ENCODE data around the gene DMWD. TPM values are rescaled to one million over a fixed set of nuclear protein-coding genes. Genes with fewer than 3 reads are reported as not detected.

DMWD gene
- total and polyA plus RNA-seq, 2 of the 13 experiments (the other 11 are each of a cell fraction or from before 2014, with no cell fraction given): 10.3 to 14.9 TPM

GRCh38 chr19:45792470-45793177 lies at the start of gene DMWD (continued):
- TF ChIP-seq YY1 (IDR thresholded peaks at IDR 0.05; ENCODE audit: insufficient read depth, insufficient replicate concordance, low read depth, low read length) (peak; percentile 95), HMG20B (CRISPR knock-in tag; conservative IDR thresholded peaks at IDR 0.05) (no peak), CBX2 (IDR thresholded peaks at IDR 0.05; ENCODE audit: low read depth, low read length) (no peak), CBX2 (CRISPR knock-in tag; IDR thresholded peaks at IDR 0.05; ENCODE audit: low read depth) (no peak), HOXA3 (CRISPR knock-in tag; IDR thresholded peaks at IDR 0.05) (no peak), ZNF580 (CRISPR knock-in tag; IDR thresholded peaks at IDR 0.05; ENCODE audit: borderline replicate concordance, low read depth) (no peak), ZNF558 (CRISPR knock-in tag; IDR thresholded peaks at IDR 0.05; ENCODE audit: borderline replicate concordance) (no peak), HNF4A (CRISPR knock-in tag; IDR thresholded peaks at IDR 0.05) (no peak), ZNF18 (CRISPR knock-in tag; IDR thresholded peaks at IDR 0.05; ENCODE audit: insufficient replicate concordance) (no peak), XRCC5 (optimal IDR thresholded peaks at IDR 0.05; ENCODE audit: low read length) (peak; percentile 18), AGO1 (IDR thresholded peaks at IDR 0.05; ENCODE audit: low read depth, low read length, poor library complexity, severe bottlenecking) (no peak), WIZ (CRISPR knock-in tag; IDR thresholded peaks at IDR 0.05) (no peak), ZNF564 (CRISPR knock-in tag; IDR thresholded peaks at IDR 0.05) (no peak), MATR3 (CRISPR knock-in tag; IDR thresholded peaks at IDR 0.05) (no peak), NAIF1 (CRISPR knock-in tag; IDR thresholded peaks at IDR 0.05; ENCODE audit: borderline replicate concordance) (no peak)
- TF ChIP-seq, protein P1, sequence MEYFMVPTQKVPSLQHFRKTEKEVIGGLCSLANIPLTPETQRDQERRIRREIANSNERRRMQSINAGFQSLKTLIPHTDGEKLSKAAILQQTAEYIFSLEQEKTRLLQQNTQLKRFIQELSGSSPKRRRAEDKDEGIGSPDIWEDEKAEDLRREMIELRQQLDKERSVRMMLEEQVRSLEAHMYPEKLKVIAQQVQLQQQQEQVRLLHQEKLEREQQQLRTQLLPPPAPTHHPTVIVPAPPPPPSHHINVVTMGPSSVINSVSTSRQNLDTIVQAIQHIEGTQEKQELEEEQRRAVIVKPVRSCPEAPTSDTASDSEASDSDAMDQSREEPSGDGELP (IDR thresholded peaks at IDR 0.05; ENCODE audit: borderline replicate concordance, low read depth): no peak
- TF ChIP-seq, protein P2, sequence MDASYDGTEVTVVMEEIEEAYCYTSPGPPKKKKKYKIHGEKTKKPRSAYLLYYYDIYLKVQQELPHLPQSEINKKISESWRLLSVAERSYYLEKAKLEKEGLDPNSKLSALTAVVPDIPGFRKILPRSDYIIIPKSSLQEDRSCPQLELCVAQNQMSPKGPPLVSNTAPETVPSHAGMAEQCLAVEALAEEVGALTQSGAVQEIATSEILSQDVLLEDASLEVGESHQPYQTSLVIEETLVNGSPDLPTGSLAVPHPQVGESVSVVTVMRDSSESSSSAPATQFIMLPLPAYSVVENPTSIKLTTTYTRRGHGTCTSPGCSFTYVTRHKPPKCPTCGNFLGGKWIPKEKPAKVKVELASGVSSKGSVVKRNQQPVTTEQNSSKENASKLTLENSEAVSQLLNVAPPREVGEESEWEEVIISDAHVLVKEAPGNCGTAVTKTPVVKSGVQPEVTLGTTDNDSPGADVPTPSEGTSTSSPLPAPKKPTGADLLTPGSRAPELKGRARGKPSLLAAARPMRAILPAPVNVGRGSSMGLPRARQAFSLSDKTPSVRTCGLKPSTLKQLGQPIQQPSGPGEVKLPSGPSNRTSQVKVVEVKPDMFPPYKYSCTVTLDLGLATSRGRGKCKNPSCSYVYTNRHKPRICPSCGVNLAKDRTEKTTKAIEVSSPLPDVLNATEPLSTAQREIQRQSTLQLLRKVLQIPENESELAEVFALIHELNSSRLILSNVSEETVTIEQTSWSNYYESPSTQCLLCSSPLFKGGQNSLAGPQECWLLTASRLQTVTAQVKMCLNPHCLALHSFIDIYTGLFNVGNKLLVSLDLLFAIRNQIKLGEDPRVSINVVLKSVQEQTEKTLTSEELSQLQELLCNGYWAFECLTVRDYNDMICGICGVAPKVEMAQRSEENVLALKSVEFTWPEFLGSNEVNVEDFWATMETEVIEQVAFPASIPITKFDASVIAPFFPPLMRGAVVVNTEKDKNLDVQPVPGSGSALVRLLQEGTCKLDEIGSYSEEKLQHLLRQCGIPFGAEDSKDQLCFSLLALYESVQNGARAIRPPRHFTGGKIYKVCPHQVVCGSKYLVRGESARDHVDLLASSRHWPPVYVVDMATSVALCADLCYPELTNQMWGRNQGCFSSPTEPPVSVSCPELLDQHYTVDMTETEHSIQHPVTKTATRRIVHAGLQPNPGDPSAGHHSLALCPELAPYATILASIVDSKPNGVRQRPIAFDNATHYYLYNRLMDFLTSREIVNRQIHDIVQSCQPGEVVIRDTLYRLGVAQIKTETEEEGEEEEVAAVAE (CRISPR knock-in tag; IDR thresholded peaks at IDR 0.05; ENCODE audit: borderline replicate concordance): no peak
- TF ChIP-seq, protein P3, sequence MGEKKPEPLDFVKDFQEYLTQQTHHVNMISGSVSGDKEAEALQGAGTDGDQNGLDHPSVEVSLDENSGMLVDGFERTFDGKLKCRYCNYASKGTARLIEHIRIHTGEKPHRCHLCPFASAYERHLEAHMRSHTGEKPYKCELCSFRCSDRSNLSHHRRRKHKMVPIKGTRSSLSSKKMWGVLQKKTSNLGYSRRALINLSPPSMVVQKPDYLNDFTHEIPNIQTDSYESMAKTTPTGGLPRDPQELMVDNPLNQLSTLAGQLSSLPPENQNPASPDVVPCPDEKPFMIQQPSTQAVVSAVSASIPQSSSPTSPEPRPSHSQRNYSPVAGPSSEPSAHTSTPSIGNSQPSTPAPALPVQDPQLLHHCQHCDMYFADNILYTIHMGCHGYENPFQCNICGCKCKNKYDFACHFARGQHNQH (CRISPR knock-in tag; IDR thresholded peaks at IDR 0.05): peak; percentile 33; the same call in 1 of the 2 replicates
- TF ChIP-seq, protein P4, sequence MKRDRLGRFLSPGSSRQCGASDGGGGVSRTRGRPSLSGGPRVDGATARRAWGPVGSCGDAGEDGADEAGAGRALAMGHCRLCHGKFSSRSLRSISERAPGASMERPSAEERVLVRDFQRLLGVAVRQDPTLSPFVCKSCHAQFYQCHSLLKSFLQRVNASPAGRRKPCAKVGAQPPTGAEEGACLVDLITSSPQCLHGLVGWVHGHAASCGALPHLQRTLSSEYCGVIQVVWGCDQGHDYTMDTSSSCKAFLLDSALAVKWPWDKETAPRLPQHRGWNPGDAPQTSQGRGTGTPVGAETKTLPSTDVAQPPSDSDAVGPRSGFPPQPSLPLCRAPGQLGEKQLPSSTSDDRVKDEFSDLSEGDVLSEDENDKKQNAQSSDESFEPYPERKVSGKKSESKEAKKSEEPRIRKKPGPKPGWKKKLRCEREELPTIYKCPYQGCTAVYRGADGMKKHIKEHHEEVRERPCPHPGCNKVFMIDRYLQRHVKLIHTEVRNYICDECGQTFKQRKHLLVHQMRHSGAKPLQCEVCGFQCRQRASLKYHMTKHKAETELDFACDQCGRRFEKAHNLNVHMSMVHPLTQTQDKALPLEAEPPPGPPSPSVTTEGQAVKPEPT (CRISPR knock-in tag; IDR thresholded peaks at IDR 0.05; ENCODE audit: low read depth): no peak
